ENCODE data around the gene DIAPH2.

Gene DIAPH2

DNA sequence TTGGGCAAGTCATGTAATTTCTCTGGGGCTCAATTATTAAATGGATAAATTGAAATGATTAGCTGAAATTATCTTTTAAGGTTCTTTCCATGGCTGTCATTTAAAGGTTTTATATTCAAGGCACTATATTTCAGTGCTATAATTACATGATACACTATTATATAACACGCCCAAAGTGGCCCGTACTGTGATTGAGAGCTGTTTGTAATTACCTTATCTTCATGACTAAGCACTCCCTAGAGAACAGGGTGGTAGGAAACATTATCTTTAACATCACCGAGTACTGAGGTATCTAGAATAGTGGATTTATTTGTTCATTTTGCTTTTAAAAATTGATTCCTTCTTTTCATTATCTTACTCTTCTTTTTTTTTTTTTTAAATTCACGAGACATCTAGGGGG, 79.0 kb downstream of the DIAPH2 start:
- TF ChIP-seq, protein P1, sequence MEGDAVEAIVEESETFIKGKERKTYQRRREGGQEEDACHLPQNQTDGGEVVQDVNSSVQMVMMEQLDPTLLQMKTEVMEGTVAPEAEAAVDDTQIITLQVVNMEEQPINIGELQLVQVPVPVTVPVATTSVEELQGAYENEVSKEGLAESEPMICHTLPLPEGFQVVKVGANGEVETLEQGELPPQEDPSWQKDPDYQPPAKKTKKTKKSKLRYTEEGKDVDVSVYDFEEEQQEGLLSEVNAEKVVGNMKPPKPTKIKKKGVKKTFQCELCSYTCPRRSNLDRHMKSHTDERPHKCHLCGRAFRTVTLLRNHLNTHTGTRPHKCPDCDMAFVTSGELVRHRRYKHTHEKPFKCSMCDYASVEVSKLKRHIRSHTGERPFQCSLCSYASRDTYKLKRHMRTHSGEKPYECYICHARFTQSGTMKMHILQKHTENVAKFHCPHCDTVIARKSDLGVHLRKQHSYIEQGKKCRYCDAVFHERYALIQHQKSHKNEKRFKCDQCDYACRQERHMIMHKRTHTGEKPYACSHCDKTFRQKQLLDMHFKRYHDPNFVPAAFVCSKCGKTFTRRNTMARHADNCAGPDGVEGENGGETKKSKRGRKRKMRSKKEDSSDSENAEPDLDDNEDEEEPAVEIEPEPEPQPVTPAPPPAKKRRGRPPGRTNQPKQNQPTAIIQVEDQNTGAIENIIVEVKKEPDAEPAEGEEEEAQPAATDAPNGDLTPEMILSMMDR (conservative IDR thresholded peaks at IDR 0.05; ENCODE audit: low read depth, low read length): no peak
- DNase-seq (ENCODE audit: low read depth): no peak

DNA sequence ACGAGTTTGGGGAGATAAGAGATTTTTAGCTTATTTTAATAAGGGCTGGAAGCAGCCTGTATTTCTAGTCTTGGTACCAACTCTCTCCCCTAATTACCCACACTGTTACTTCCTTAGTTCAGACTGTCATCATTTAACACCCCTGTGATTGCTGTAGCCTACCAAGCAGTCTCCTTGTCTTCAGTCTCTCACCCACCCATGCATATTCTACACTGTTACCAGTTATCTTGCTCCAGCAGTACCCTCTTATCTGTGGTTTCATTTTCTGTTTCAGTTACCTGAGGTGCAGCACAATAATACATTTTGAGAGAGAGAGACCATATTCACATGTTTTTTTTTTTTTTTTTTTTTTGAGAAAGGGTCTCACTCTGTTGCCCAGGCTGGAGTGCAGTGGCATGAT, 80.2 kb downstream of the DIAPH2 start:
- TF ChIP-seq, protein P1 (conservative IDR thresholded peaks at IDR 0.05; ENCODE audit: low read depth, low read length): no peak
- no peak for DNase-seq (ENCODE audit: low read depth)
- H3K4me3 ChIP-seq (ENCODE audit: low read length): no peak overlapping the region

More for the DNA sequence above, 79.0 kb downstream of the DIAPH2 start:
- H3K4me3 ChIP-seq (ENCODE audit: low read length): no peak overlapping the region

DNA sequence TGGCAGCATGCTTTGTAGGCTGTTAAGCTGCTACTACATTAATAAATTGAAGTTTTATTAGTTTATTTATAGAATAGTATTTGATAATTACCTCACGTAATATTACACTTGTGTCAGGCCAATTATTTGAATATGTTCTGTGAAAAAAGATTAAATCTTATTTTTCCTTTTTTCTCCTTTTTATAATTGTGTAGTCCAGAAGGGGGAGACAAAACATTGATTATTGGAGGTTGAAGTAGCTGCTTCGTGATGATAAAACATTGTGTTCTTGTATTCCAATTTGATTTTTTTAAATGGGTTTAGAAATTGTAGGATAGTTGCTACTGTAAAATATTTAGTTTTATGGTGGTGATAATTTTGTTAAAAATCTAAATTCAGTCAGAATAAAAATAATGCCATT, 85.7 kb downstream of the DIAPH2 start:
- DNase-seq (ENCODE audit: low read depth): no peak
- TF ChIP-seq, protein P1 (conservative IDR thresholded peaks at IDR 0.05; ENCODE audit: low read depth, low read length): peak; percentile 37
- H3K4me3 ChIP-seq (ENCODE audit: low read length): no peak overlapping the region

DNA sequence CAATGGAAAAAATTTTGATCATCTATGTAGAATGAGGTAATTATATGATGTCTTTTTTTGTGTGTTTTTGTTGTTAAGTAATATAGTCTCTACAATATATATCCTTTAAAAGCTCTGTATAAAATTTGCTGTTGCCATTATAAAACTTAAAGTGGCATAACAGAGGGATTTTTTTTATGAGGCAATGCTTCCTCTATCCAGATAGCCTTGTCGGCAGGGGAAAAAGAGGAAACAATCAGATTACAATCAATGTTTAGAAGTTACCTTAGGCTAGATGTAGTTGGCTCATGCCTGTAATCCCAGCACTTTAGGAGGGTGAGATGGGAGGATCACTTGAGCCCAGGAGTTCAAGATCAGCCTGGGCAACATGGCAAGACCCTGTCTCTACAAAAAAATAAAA, 86.8 kb downstream of the DIAPH2 start:
- DNase-seq (ENCODE audit: low read depth): no peak
- TF ChIP-seq, protein P1 (conservative IDR thresholded peaks at IDR 0.05; ENCODE audit: low read depth, low read length): no peak

DNA sequence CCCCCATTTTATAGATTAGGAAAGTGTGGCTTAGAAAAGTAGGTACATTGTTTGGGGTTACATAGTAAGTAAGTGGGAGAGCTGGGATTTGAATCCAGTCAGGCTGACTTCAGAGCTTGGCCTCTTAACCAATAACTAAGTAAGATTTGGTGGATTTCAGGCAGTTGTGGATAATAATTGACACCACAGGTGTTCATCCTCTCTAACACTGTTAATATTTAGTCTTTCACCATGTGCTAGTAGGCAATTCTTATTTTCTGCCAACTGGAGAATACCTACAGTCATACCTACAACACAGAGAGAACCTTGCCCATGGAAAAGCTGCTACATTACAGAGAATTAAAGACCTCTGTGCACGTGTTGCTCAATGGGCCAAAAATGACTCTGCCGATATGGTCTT, 89.5 kb downstream of the DIAPH2 start:
- DNase-seq (ENCODE audit: low read depth): no peak
- TF ChIP-seq, protein P1 (conservative IDR thresholded peaks at IDR 0.05; ENCODE audit: low read depth, low read length): no peak
- H3K4me3 ChIP-seq (ENCODE audit: low read length): no peak overlapping the region

More for the DNA sequence above, 86.8 kb downstream of the DIAPH2 start:
- H3K4me3 ChIP-seq (ENCODE audit: low read length): no peak overlapping the region

DNA sequence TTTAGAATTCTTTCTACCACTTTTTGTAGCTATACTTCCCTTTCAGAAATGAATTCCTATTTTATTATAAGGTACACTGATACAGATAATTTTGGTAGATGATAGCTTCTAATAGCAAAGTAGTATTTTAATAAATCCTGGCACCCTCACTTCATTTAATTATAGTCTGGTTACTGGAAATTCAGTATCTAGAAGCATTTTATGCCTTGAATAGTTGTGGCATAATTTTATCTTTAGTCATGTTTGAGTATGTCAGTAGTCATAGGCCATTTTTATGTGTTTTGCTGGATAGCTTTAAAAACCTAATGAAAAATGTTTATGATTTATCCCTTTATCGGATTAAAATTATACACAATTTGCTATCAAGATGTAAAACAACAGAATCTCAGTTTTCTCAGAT, 92.3 kb downstream of the DIAPH2 start:
- H3K4me3 ChIP-seq (ENCODE audit: low read length): no peak overlapping the region
- DNase-seq (ENCODE audit: low read depth): no peak
- TF ChIP-seq, protein P1 (conservative IDR thresholded peaks at IDR 0.05; ENCODE audit: low read depth, low read length): no peak

DNA sequence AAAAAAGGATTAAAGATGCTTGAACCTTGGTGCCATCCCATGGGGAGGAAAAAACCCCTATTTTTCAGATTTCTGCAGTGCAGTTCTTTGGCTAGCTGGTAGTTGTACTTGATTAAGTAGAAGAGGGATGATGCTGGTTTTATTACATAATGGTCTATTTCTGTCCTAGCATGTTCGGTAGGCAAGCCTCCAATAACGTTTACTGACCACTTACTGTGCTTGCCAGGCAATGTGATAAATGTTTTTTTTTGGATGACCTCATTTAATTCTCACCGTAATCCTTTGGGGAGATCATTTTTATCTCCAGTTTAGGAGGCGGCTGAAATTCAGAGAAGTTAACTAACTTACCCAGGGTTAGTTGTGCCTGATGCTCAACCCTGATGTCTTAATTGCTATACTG, 106.9 kb downstream of the DIAPH2 start:
- no peak overlapping the region for H3K4me3 ChIP-seq (ENCODE audit: low read length)
- DNase-seq (ENCODE audit: low read depth): no peak
- TF ChIP-seq, protein P1 (conservative IDR thresholded peaks at IDR 0.05; ENCODE audit: low read depth, low read length): no peak

Data from retinal pigment epithelial cell (primary cell).